ENCODE measurements around the gene TENM4. TPM values are rescaled to one million over a fixed set of nuclear protein-coding genes. Genes with fewer than 3 reads are reported as not detected.

The TENM4 gene
- total RNA-seq, 1 donor from 2014 or later = not detected

DNA sequence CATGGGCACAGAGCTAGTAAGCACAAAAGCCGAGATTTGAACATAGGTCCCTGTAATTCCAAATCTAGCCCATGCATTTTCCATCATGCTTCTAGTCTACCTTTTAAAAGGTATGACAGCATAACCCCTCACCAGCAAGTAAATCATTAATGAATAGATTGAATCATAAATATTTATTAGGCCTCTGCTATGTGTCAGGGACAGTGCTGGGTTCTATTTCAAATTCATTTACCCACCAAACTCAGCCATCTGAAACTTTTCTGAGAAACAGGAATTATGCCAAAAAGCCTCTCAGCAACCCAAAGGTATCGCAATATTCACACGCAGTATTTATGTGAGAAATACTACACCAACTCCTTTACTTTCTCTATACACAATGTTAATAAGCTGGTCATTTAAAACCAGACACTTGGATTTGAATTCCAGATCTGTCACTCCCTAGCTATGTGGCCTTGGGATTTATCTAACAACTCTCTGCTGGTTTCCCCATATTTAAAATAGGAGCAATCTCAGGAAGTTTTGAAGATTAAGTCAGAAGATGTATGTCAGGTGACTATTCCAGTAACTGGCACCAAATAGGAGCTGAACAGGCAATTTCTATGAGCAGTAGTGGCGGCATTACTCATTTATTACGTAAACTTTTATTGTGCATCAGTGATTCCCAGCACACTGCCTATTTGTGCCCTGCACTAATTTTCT is 191.4 kb downstream of the TENM4 start:
- intact Hi-C loops (cut with micrococcal nuclease) = no loop called here
- DNase-seq (ENCODE audit: low spot score) = no peak
- Mint-ChIP-seq H3K36me3 (ENCODE audit: low read depth) (no peaks in the 10 kb centered on the region), H3K9me3 (no peaks in the 10 kb centered on the region), H3K27me3 (ENCODE audit: low read depth) (no peaks in the 10 kb centered on the region), H3K4me1 (ENCODE audit: low read depth) (no peaks in the 10 kb centered on the region), H3K4me3 (ENCODE audit: low read depth) (no peak overlapping the region), H3K27ac (no peak overlapping the region)

DNA sequence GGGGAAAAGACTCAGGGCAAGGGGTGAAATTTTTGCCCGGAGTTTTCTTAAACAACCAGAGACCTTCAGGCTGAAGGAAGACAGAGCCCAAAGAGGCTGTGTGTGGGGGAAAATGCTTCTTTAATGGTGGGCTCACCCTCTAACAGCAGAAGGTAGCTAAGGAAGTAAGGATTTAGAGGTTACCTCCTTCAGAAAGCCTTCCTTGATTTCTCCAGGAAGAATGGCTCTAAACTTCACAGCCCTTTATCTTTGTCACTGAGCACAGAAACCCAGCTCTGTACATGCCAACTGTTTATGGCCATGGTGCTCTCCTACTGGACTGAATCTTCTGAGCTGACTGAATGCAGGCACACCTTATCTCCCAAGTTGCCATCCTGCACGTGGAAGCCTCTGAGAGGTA is 196.0 kb downstream of the TENM4 start:
- H3K36me3 Mint-ChIP-seq (ENCODE audit: low read depth) = no peaks in the 10 kb centered on the region
- H3K27ac Mint-ChIP-seq = no peak overlapping the region
- no peak overlapping the region for H3K4me3 Mint-ChIP-seq (ENCODE audit: low read depth)
- no peaks in the 10 kb centered on the region for H3K4me1 Mint-ChIP-seq (ENCODE audit: low read depth)
- intact Hi-C loops (cut with micrococcal nuclease) = no loop called here
- H3K9me3 Mint-ChIP-seq = no peaks in the 10 kb centered on the region
- DNase-seq (ENCODE audit: low spot score) = no peak
- H3K27me3 Mint-ChIP-seq (ENCODE audit: low read depth) = no peaks in the 10 kb centered on the region

DNA sequence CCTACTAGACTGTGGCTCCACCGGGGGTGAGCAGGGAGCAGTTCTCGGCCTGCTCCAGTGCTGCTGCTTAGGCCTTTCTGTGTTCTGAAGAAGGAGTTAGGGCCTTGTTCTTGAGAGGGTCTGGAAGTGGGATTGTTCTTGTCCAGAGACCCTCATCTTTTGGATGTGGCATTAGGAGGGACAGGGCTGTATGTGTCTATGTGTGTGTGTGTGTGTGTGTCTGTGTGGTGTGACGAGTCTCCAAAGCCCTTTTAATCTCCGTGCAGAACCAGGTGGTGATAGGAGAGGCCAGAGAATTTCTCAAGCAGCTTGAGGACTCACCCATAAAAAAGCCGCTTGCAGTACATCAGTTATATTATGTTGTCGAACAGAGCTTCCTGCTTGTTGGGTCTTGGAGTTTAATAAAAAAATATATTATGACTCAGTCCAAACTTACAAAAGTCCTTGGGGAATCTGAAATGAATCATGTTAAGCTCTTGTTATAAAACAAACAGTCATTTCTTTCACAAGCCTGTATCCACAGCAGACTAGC is 196.5 kb downstream of the TENM4 start:
- Mint-ChIP-seq H3K9me3 (no peaks in the 10 kb centered on the region), H3K27ac (no peak overlapping the region), H3K4me1 (ENCODE audit: low read depth) (no peaks in the 10 kb centered on the region), H3K36me3 (ENCODE audit: low read depth) (no peaks in the 10 kb centered on the region), H3K27me3 (ENCODE audit: low read depth) (no peaks in the 10 kb centered on the region), H3K4me3 (ENCODE audit: low read depth) (no peak overlapping the region)
- intact Hi-C loops (cut with micrococcal nuclease) = no loop called here
- DNase-seq (ENCODE audit: low spot score) = no peak

DNA sequence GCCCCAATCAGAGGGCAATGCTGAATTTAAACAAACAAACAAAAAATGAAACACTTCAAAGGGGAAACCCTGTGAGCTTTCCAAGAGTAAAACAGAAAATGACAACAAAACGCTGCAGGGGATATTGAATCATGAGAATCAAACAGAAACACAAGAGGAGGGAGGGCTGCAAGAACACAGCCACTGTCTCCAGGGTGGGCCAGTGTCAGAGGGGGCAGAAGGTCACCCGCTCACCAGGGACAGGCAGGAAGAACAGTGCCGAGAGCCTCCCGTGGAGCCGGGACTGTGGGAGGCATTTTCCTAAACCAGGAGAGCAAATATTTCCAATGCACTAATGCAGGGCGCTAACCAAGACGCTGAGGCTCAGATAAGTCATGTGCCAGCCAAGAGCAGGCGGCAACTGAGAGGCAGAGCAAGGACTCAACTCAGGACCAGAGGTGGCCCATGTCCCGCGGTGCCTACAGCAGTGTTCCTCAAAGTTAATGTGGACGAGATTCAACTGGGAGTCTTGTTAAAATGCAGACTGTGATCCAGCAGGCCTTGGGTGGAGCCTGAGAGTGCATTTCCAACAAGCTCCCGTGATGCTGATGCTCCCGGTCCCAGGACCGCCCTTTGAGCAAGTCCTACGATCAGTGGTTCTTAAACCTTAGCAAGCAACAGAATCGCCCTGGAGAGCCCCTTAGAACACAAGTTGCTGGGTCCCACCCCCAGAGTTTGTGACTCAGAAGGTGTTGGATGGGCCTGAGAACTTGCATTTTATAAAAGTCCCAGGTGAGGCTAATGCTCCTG is 197.2 kb downstream of the TENM4 start:
- Mint-ChIP-seq H3K36me3 (ENCODE audit: low read depth) (no peaks in the 10 kb centered on the region), H3K4me3 (ENCODE audit: low read depth) (no peak overlapping the region), H3K27ac (no peak overlapping the region), H3K4me1 (ENCODE audit: low read depth) (no peaks in the 10 kb centered on the region), H3K27me3 (ENCODE audit: low read depth) (no peaks in the 10 kb centered on the region), H3K9me3 (no peaks in the 10 kb centered on the region)
- intact Hi-C loops (cut with micrococcal nuclease) = no loop called here
- DNase-seq (ENCODE audit: low spot score) = no peak

DNA sequence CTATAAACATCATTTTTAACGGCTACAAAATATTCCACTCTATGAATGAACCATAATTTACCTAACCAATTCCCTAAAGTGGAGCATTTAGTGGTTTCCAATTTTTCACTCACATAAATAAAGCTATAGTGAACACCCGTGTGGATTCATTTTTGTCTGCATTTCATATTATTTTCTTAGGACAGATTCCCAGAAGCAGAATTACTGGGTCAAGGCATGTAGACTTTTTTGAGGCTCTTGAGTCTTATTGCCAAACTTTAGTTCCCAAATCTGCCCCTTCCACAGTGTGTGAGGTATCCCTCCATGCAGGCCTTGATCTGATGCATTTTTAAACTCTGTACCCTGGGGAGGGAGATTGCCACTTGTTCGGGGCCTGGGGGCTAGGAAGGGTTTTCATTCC is 198.2 kb downstream of the TENM4 start:
- Mint-ChIP-seq H3K27me3 (ENCODE audit: low read depth) (no peaks in the 10 kb centered on the region), H3K4me3 (ENCODE audit: low read depth) (no peak overlapping the region), H3K36me3 (ENCODE audit: low read depth) (no peaks in the 10 kb centered on the region), H3K4me1 (ENCODE audit: low read depth) (no peaks in the 10 kb centered on the region), H3K27ac (no peak overlapping the region), H3K9me3 (no peaks in the 10 kb centered on the region)
- DNase-seq (ENCODE audit: low spot score) = no peak
- intact Hi-C loops (cut with micrococcal nuclease) = no loop called here

DNA sequence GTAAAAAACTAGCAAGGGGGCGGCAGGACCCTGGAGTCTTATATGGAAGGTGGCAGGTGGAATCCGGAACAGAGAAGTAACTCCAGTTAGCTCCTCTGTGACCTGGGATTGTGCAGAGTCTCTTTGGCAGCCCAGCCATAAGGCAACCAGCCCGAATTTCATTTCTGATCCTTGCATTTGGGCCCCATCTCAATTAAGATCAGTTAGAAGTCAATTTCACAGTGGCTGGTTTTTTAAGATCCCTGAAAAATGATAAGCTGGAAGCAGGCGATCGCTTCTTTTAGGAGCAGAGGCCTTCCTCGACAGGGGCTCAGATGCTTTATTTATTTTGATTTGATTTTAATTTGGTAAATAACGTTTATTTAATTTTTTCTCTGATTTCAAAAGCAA is 199.0 kb downstream of the TENM4 start:
- intact Hi-C loops (cut with micrococcal nuclease) = no loop called here
- DNase-seq (ENCODE audit: low spot score) = no peak
- Mint-ChIP-seq H3K4me1 (ENCODE audit: low read depth) (no peaks in the 10 kb centered on the region), H3K36me3 (ENCODE audit: low read depth) (no peaks in the 10 kb centered on the region), H3K4me3 (ENCODE audit: low read depth) (no peak overlapping the region), H3K27ac (no peak overlapping the region), H3K27me3 (ENCODE audit: low read depth) (no peaks in the 10 kb centered on the region), H3K9me3 (no peaks in the 10 kb centered on the region)

DNA sequence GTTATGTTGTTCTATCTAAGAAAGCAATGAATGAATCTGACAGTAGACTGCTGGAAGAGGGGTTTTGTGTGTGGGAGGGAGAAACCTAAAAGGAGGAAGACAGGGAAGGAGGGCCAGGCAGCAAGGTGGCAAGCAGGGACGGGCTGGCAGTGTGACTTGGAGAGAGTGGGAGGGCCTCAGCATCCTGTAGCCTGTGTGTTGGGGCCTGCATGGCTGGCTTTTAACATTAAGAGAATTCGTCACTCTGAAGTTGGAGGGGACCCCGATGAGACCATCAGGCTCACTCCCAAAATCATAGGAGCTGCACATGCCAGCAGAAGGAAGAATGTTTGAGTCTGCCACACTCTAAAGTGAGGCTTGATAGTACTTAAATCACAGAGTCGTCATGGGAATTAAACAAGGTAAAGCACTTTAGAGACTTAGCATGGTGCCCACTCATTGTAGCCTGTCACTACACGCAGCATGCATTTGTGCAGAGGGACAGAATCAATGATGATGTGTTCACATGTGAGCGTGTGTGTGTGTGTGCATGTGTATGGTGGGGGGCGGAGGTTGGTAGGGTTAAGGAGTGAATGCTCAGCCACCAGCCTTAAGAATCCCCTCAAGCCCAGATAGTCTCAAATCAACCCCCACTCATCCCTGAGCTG is 199.5 kb downstream of the TENM4 start:
- H3K4me3 Mint-ChIP-seq (ENCODE audit: low read depth) = no peak overlapping the region
- H3K36me3 Mint-ChIP-seq (ENCODE audit: low read depth) = no peaks in the 10 kb centered on the region
- H3K27me3 Mint-ChIP-seq (ENCODE audit: low read depth) = no peaks in the 10 kb centered on the region

DNA sequence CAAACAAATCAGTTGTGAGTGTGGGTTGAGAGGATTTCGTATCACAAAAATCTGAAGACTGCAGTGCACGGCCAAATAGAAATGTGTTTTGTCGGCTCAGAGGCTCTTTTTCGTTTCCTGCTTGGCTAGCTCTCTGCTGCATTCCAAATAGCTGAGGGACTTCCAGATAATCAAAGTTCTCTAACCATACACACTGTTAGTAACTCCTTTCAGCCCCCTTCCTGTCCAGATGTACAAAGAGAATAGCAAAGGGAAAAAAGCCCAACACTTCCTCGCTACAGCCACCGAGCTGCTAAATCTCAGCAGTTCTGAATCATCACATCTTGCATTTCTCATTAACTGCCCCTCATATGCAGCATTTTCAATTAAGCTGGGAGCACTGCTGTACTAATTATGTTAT is 203.1 kb downstream of the TENM4 start:
- no peaks in the 10 kb centered on the region for H3K36me3 Mint-ChIP-seq (ENCODE audit: low read depth)
- intact Hi-C loops (cut with micrococcal nuclease) = no loop called here
- no peaks in the 10 kb centered on the region for H3K9me3 Mint-ChIP-seq
- H3K4me1 Mint-ChIP-seq (ENCODE audit: low read depth) = no peaks in the 10 kb centered on the region
- no peaks in the 10 kb centered on the region for H3K27me3 Mint-ChIP-seq (ENCODE audit: low read depth)
- DNase-seq (ENCODE audit: low spot score) = no peak
- no peak overlapping the region for H3K27ac Mint-ChIP-seq
- H3K4me3 Mint-ChIP-seq (ENCODE audit: low read depth) = no peak overlapping the region

More for the DNA sequence above, 199.5 kb downstream of the TENM4 start:
- intact Hi-C loops (cut with micrococcal nuclease) = no loop called here
- H3K4me1 Mint-ChIP-seq (ENCODE audit: low read depth) = no peaks in the 10 kb centered on the region
- no peak overlapping the region for H3K27ac Mint-ChIP-seq
- H3K9me3 Mint-ChIP-seq = no peaks in the 10 kb centered on the region
- DNase-seq (ENCODE audit: low spot score) = no peak

DNA sequence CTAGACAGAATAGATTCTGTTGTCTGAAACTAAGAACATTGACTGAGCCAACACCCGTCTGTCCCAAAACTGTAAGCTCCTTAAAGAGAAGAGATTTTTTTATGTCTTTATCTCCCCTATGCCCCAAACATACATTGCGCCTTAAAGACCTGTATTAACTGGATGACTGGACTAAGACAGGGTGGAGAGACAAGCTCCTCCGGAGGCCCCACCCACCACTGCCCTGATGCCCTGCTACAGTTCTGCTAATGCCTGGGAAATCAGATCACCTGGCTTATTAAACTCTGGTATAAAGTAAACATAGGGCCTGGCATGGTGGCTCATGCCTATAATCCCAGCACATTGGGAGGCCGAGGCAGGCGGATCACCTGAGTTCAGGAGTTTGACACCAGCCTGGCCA is 203.7 kb downstream of the TENM4 start:
- no peaks in the 10 kb centered on the region for H3K27me3 Mint-ChIP-seq (ENCODE audit: low read depth)
- no peaks in the 10 kb centered on the region for H3K4me1 Mint-ChIP-seq (ENCODE audit: low read depth)
- no peak for DNase-seq (ENCODE audit: low spot score)
- H3K27ac Mint-ChIP-seq = no peak overlapping the region
- intact Hi-C loops (cut with micrococcal nuclease) = no loop called here
- H3K4me3 Mint-ChIP-seq (ENCODE audit: low read depth) = no peak overlapping the region
- no peaks in the 10 kb centered on the region for H3K9me3 Mint-ChIP-seq
- no peaks in the 10 kb centered on the region for H3K36me3 Mint-ChIP-seq (ENCODE audit: low read depth)

DNA sequence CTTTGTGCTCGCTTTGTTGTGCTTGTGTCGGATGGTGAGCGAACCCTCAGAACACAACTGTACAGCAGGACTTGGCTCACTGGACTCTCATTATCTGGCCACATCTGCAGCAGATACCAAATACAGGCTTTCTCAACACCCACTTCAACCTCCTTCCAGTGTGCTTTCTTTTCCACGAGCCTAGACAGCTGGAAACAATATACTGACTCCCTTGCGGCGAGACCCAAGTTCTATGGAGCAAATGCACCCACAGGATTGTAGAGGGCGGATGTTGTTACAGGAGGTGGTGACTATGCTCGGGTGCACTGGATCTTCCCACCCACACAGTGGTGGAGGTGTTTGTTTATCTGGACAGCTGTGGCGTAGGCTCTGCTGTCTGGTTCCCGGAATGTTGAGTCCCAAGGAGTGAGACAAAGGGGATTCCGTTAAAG is 204.3 kb downstream of the TENM4 start:
- Mint-ChIP-seq H3K27ac (no peak overlapping the region), H3K27me3 (ENCODE audit: low read depth) (no peaks in the 10 kb centered on the region), H3K4me3 (ENCODE audit: low read depth) (no peak overlapping the region), H3K4me1 (ENCODE audit: low read depth) (no peaks in the 10 kb centered on the region), H3K9me3 (no peaks in the 10 kb centered on the region), H3K36me3 (ENCODE audit: low read depth) (no peaks in the 10 kb centered on the region)
- intact Hi-C loops (cut with micrococcal nuclease) = no loop called here
- DNase-seq (ENCODE audit: low spot score) = no peak

DNA sequence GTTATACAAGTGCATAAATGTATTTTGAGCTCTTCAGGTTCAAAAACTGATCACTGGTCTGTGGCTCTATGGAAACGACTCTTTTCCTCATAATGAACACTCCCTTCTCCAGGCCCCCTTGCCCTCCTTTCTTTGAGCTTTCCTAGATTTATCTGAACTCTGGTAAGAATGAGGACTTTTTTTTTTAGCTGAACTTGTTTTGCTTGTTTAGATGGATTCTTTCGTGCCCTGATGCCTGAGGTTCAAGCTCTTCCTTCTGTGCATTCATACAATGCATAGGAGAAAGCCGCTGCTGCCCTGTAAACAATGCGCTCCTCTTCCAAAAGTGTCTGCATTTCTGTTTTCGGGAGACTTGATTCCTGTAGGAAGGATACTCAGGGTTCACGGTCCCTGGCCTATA is 205.1 kb downstream of the TENM4 start:
- H3K9me3 Mint-ChIP-seq = no peaks in the 10 kb centered on the region
- no peak overlapping the region for H3K4me3 Mint-ChIP-seq (ENCODE audit: low read depth)
- no peaks in the 10 kb centered on the region for H3K27me3 Mint-ChIP-seq (ENCODE audit: low read depth)
- DNase-seq (ENCODE audit: low spot score) = no peak
- H3K27ac Mint-ChIP-seq = no peak overlapping the region
- no peaks in the 10 kb centered on the region for H3K4me1 Mint-ChIP-seq (ENCODE audit: low read depth)
- intact Hi-C loops (cut with micrococcal nuclease) = no loop called here
- no peaks in the 10 kb centered on the region for H3K36me3 Mint-ChIP-seq (ENCODE audit: low read depth)

DNA sequence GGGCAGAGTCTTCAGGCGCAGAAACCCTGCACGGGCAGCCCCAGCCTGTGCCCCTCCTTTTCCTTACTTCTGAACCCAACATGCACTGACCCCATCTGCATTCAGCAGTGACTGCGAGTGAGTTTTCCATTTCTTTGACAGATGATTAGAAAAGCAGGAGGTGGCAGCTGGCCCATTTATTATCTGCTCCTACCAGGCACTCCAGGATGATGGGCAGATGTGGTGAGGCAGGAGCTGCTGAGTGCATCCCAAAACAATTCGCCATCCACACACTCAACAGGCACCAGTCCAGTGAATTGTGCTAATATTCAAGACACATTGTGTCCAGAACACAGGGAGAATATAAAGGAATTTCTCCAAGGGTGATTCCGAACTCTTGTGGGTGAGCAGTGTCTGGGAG is 208.5 kb downstream of the TENM4 start:
- H3K36me3 Mint-ChIP-seq (ENCODE audit: low read depth) = no peaks in the 10 kb centered on the region
- H3K27me3 Mint-ChIP-seq (ENCODE audit: low read depth) = no peaks in the 10 kb centered on the region
- H3K4me1 Mint-ChIP-seq (ENCODE audit: low read depth) = no peaks in the 10 kb centered on the region
- DNase-seq (ENCODE audit: low spot score) = no peak
- H3K4me3 Mint-ChIP-seq (ENCODE audit: low read depth) = no peak overlapping the region
- H3K9me3 Mint-ChIP-seq = no peaks in the 10 kb centered on the region
- H3K27ac Mint-ChIP-seq = no peak overlapping the region
- intact Hi-C loops (cut with micrococcal nuclease) = no loop called here

DNA sequence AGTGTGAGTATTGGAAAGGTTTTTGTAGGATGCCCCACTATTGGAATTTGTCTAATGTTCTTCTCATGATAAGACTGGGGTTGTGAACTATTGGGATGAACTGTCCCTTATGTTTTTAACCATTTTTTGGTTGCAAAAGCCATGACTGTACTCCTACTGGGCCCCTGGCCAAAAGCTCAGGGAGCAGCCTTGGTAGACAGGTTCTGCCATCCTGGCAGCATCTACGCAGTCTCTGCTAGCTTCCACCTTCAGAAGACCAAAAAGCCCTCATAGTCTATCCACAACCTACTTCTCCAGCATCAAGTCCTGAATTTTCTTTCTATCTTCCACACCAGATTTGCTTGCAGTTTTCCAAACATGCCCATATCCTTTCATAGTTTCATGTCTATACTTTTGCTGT is 211.8 kb downstream of the TENM4 start:
- Mint-ChIP-seq H3K27ac (no peak overlapping the region), H3K4me1 (ENCODE audit: low read depth) (no peaks in the 10 kb centered on the region), H3K36me3 (ENCODE audit: low read depth) (no peaks in the 10 kb centered on the region), H3K27me3 (ENCODE audit: low read depth) (no peaks in the 10 kb centered on the region), H3K9me3 (no peaks in the 10 kb centered on the region), H3K4me3 (ENCODE audit: low read depth) (no peak overlapping the region)
- DNase-seq (ENCODE audit: low spot score) = no peak
- intact Hi-C loops (cut with micrococcal nuclease) = no loop called here

All from activated T-helper 2 cell treated with anti-CD3 and anti-CD28 coated beads, Interferon-gamma antibody, Interleukin-2, Interleukin-4, amounts not matched to agents 10 μg/mL and 5 μg/mL and 100 μg/mL, durations not matched to agents 14 hours and 24 hours and 36 hours (primary cell).